ENCODE results near the gene TTC8.

The TTC8 gene

DNA sequence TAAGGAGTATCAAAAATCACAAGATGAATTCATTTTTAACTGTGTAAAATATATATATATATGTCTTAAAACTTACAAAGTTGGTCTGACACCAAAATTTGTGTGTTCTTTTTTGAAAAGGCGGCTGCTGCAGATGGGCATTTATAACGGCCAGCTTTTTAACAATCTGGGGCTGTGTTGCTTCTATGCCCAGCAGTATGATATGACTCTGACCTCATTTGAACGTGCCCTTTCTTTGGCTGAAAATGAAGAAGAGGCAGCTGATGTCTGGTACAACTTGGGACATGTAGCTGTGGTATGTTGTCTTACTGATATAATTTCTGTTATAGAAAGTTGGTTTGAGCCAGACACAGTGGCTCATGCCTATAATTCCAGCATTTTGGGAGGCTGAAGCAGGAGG, 47.0 kb downstream of the TTC8 start:
- no peak for DNase-seq

DNA sequence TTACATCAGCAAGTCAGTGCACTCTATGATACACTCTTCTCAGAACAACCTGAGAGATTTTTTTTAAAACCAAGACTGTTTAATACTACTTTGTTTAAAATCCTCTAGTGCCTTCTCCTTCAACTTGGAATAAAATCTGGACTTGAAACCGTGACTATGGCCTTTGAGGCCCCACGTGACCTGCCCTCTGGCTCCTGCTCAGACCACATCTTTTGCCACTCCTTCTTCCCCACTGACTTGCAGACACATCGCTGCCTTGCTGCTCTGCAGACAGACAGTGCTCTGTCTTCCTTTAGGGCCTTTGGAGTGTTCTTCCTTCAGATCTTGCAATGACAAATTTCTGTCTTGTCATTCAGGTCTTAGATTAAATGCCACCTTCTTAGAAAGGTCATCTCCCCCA, 48.5 kb downstream of the TTC8 start:
- DNase-seq: no peak

DNA sequence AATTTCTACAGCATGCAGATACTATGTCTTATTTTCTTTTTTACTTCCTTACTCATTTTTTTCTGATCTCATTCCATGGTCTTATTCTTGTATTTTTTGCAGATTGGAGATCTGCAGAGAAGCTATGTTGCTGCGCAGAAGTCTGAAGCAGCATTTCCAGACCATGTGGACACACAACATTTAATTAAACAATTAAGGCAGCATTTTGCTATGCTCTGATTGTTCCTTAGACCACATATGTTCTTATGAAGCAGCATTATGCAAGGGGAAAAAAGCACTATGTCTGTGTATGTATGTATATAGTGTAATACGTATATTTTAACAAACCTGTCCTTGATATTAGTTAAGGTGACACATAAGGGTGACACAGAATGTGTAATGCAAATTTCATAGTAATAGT, 52.7 kb downstream of the TTC8 start:
- DNase-seq: no peak

DNA sequence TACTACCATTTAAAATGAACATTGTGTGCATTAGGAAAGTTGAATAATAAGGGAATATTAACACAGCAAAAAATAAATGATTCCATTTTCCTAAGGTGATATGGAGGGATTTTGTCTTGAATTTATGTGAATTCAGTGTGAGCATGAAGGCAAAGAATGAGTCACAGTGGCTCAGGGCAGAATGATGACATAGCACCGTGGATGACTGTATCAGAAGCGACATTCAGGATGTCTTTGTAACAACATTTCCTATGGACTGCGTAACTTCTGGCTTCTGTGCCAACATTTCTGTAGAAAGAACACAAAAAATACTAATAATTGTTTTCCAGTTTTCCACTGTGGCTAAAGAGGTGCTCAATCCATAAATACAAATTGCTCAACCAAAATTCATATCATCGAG, 54.6 kb downstream of the TTC8 start:
- no peak for DNase-seq

- DNase-seq: no peak
These were observed 57.8 kb downstream of the TTC8 start for GRCh38 chr14:88882236-88882635.

DNA sequence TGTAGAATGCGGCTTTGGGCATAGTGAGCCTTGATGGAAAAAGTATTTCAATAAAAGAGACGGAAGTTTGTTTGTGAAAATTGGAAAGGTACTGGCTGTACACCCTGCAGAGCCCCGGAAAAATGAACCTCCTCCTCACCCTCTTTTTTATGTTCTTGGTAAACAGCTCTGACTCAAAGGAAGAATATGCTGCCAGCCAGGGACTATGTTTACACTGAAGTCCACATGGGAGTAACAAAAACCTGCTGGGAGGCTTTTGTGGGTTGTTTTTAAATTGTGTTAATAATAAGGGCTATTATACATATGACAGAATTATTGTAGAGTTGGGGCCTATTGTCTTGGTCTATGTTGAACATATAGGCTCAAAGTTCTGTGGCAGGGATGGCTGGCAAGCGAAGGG, 70.7 kb downstream of the TTC8 start:
- no peak for DNase-seq

DNA sequence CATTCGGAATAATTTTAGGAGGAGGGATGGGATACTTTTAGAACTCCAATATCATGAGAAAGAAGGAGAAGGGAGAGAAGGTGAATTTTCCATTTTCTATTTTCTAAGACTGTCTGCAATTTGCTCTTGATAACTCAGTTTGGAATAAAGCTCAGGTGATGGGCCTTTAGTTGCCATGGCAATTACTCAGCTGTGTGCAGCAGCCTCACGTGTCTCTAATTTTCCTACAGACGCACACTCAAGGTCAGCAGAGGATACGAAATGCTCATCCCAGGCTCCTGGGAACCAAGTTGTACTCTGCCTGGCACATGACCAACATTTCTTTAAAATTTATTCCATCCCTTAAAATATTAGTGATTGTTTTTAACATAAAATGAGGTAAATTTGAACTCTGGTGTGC, 76.7 kb downstream of the TTC8 start:
- DNase-seq: no peak

- no peak for DNase-seq
These were observed 77.5 kb downstream of the TTC8 start for GRCh38 chr14:88901991-88902390.

- DNase-seq: no peak
These were observed 78.4 kb downstream of the TTC8 start for GRCh38 chr14:88902850-88903249.

- no peak for DNase-seq
These were observed 79.8 kb downstream of the TTC8 start for GRCh38 chr14:88904206-88904647.

- DNase-seq: no peak
These were observed 80.4 kb downstream of the TTC8 start for GRCh38 chr14:88904864-88905263.

DNA sequence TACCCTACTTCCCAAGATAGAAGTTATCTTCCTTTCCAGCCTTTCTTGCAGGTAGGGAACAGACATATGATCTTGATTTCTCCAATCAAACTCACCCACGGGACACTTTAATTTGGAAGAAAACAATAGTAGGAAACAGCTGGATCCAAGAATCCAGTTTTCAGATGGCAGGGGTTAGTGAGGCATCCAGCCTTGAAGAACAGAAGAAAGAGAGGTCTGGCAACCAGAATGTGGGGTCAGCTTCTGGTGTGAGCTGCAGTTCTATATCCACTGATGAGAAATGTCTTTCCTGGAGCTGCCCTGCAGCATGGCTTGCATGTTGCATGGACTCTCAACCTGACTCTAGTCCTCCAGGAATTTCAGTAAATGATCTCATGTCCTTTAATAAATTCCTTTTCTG, 83.8 kb downstream of the TTC8 start:
- no peak for DNase-seq

GRCh38 chr14:88910386-88910785, 85.9 kb downstream of the TTC8 start:
- DNase-seq: no peak

GRCh38 chr14:88911809-88912208, 87.4 kb downstream of the TTC8 start:
- DNase-seq: no peak

GRCh38 chr14:88914956-88915355, 90.5 kb downstream of the TTC8 start:
- no peak for DNase-seq

DNA sequence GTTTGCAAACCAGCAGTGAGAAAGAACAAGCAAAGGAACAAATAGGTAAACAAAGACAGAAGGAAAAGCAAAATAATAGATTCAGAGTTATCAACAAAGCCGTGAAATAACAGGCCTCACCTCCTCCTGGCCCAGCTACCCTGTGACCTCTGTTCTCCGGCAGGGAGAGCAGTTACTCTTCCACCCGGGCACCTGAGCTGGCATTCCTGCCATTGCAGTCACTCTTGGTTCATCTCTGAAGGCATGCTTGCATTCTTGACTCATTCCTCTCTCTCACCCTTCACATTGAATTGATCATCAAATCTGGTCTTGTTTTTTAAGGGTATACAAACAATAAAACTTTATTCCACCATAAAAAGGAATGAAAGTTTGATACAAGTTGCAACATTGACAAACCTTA, 95.1 kb downstream of the TTC8 start:
- no peak for DNase-seq

Data from activated naive CD4-positive, alpha-beta T cell treated with Interleukin-2 at 50 U/mL for 16 hours (primary cell).